IMR-90 (cell line): ENCODE results near the gene STOX2. TPM values are rescaled to one million over a fixed set of nuclear protein-coding genes. Genes with fewer than 3 reads are reported as not detected.

ENCODE experiments used
- ATAC-seq: fragments of 200-7000 bp; cut with Tn5 transposase; 2 replicates; pipeline ENCODE4 v1.9.1; 2020; ENCODE audit warnings: low read depth, mild to moderate bottlenecking, moderate library complexity
- BruUV-seq: library from RNA; stranded (reverse); fragments of 400-500 nt; replicated peaks from 2 replicates; lab custom pipeline; 2021; lab: Mats Ljungman, UMichigan
- CTCF ChIA-PET: fragments of 300-600 bp; formaldehyde crosslinking; extraction: SDS; loops from one replicate; lab custom pipeline; 2021; ENCODE audit warnings: antibody characterized with exemption; lab: Yijun Ruan, JAX
- POLR2A ChIA-PET: fragments of 300-600 bp; sonication (Branson Sonifier 250); formaldehyde crosslinking; loops from one replicate; lab custom pipeline; 2022; ENCODE audit warnings: antibody characterized with exemption; ENCODE audit not compliant: unreplicated experiment; lab: Charles Lee
- DNase-seq: peaks from one replicate; pipeline ENCODE4 v3.0.0; 2013
- H2AFZ ChIP-seq: replicated peaks from 2 replicates; pipeline ENCODE3; 2013; ENCODE audit warnings: low read length, mild to moderate bottlenecking; ENCODE audit not compliant: poor library complexity
- H2AK5ac ChIP-seq: 2 replicates; pipeline ENCODE4 v1.6.1; 2013; ENCODE audit warnings: low read depth, low read length, inconsistent platforms
- H2AK9ac ChIP-seq: replicated peaks from 2 replicates; pipeline ENCODE3; 2013; ENCODE audit warnings: mild to moderate bottlenecking, low read depth, low read length, moderate library complexity; ENCODE audit not compliant: poor library complexity
- H2BK120ac ChIP-seq: 2 replicates; pipeline ENCODE4 v1.6.1; 2013; ENCODE audit warnings: low read depth, low read length, inconsistent platforms
- H2BK15ac ChIP-seq: 3 replicates; pipeline ENCODE4 v1.6.1; 2013; ENCODE audit warnings: low read depth, low read length, inconsistent platforms
- H2BK20ac ChIP-seq: 2 replicates; pipeline ENCODE4 v1.6.1; 2013; ENCODE audit warnings: low read depth, mild to moderate bottlenecking, inconsistent platforms, low read length, moderate library complexity
- H2BK5ac ChIP-seq: 2 replicates; pipeline ENCODE4 v1.6.1; 2013; ENCODE audit warnings: mild to moderate bottlenecking, low read depth, low read length, inconsistent platforms; ENCODE audit not compliant: poor library complexity, severe bottlenecking
- H3K14ac ChIP-seq: replicated peaks from 2 replicates; pipeline ENCODE4 v1.6.1; 2013; ENCODE audit warnings: low read depth, low read length, inconsistent platforms
- H3K18ac ChIP-seq: 2 replicates; pipeline ENCODE4 v1.6.1; 2013; ENCODE audit warnings: low read depth, low read length, control low read depth
- H3K23ac ChIP-seq: 2 replicates; pipeline ENCODE4 v1.6.1; 2013; ENCODE audit warnings: low read depth, low read length, inconsistent platforms
- H3K27ac ChIP-seq: 2 replicates; pipeline ENCODE4 v1.5.1; 2013; ENCODE audit warnings: mild to moderate bottlenecking, control low read depth, low read length; ENCODE audit not compliant: insufficient read depth
- H3K27me3 ChIP-seq: 2 replicates; pipeline ENCODE4 v1.6.1; 2013; ENCODE audit warnings: low read length; ENCODE audit not compliant: control insufficient read depth, insufficient read depth
- H3K36me3 ChIP-seq: 2 replicates; pipeline ENCODE4 v1.6.1; 2013; ENCODE audit warnings: low read length, mixed read lengths; ENCODE audit not compliant: control insufficient read depth, insufficient read depth
- H3K4ac ChIP-seq: 2 replicates; pipeline ENCODE4 v1.6.1; 2013; ENCODE audit warnings: low read depth, low read length, inconsistent platforms
- H3K4me1 ChIP-seq: 2 replicates; pipeline ENCODE4 v1.6.1; 2013; ENCODE audit warnings: low read length, mixed read lengths; ENCODE audit not compliant: control insufficient read depth, insufficient read depth
- H3K4me2 ChIP-seq: 2 replicates; pipeline ENCODE4 v1.6.1; 2013; ENCODE audit warnings: low read depth, mild to moderate bottlenecking, control low read depth, low read length, moderate library complexity
- H3K4me3 ChIP-seq: 2 replicates; pipeline ENCODE4 v1.5.1; 2013; ENCODE audit warnings: low read depth, mild to moderate bottlenecking, control low read depth, low read length, moderate library complexity; ENCODE audit not compliant: insufficient read depth
- H3K56ac ChIP-seq: 2 replicates; pipeline ENCODE4 v1.6.1; 2013; ENCODE audit warnings: low read length, inconsistent platforms; ENCODE audit not compliant: insufficient read depth; ENCODE audit errors: extremely low read depth
- H3K79me1 ChIP-seq, 2 experiments: 2 replicates each; pipeline ENCODE4 v1.6.1; 2013; ENCODE audit warnings: low read length in 2 of 2, inconsistent platforms in 1 of 2, low read depth in 1 of 2
- H3K9ac ChIP-seq: 2 replicates; pipeline ENCODE4 v1.6.1; 2013; ENCODE audit warnings: low read depth, low read length, control low read depth
- H3K9me1 ChIP-seq: 2 replicates; pipeline ENCODE4 v1.6.1; 2013; ENCODE audit warnings: low read length, inconsistent platforms; ENCODE audit not compliant: insufficient read depth
- H3K9me3 ChIP-seq: 2 replicates; pipeline ENCODE4 v1.6.1; 2013; ENCODE audit warnings: low read length; ENCODE audit not compliant: control insufficient read depth, insufficient read depth
- H4K20me1 ChIP-seq: 2 replicates; pipeline ENCODE4 v1.6.1; 2013; ENCODE audit warnings: low read length, inconsistent platforms; ENCODE audit not compliant: insufficient read depth
- H4K5ac ChIP-seq: 2 replicates; pipeline ENCODE4 v1.6.1; 2013; ENCODE audit warnings: mild to moderate bottlenecking, low read depth, low read length, control low read depth
- H4K8ac ChIP-seq, 2 experiments: 2 replicates each; pipeline ENCODE4 v1.6.1; 2013; ENCODE audit warnings: low read depth in 2 of 2, low read length in 2 of 2, control low read depth in 1 of 2, inconsistent platforms in 1 of 2
- H4K91ac ChIP-seq: 2 replicates; pipeline ENCODE4 v1.6.1; 2013; ENCODE audit warnings: low read depth, low read length, inconsistent platforms; ENCODE audit not compliant: insufficient read depth
- BHLHE40 ChIP-seq: fragments of 150-350 bp; IDR thresholded peaks from 2 replicates; pipeline ENCODE4 v1.6.1; 2016; ENCODE audit warnings: mild to moderate bottlenecking, low read depth, low read length
- CEBPB ChIP-seq: IDR thresholded peaks from 2 replicates; pipeline ENCODE4 v1.6.1; 2012; ENCODE audit warnings: low read depth, low read length, improper control_type of control experiment
- CHD1 ChIP-seq: IDR thresholded peaks from 2 replicates; pipeline ENCODE4 v1.6.1; 2012; ENCODE audit warnings: low read depth, low read length, improper control_type of control experiment
- CTCF ChIP-seq: conservative IDR thresholded peaks from 2 replicates; pipeline ENCODE4 v1.5.1; 2012; ENCODE audit warnings: mild to moderate bottlenecking, low read depth, low read length, improper control_type of control experiment
- ELK1 ChIP-seq: fragments of 150-350 bp; IDR thresholded peaks from 2 replicates; pipeline ENCODE4 v1.6.1; 2016; ENCODE audit warnings: low read depth, mild to moderate bottlenecking, low read length, moderate library complexity, borderline replicate concordance
- FOS ChIP-seq: fragments of 150-350 bp; IDR thresholded peaks from 2 replicates; pipeline ENCODE4 v1.6.1; 2016; ENCODE audit warnings: low read depth, low read length
- MAFK ChIP-seq: IDR thresholded peaks from 2 replicates; pipeline ENCODE4 v1.6.1; 2012; ENCODE audit warnings: low read depth, low read length, improper control_type of control experiment
- MAZ ChIP-seq: IDR thresholded peaks from 2 replicates; pipeline ENCODE4 v1.6.1; 2012; ENCODE audit warnings: low read depth, mild to moderate bottlenecking, low read length, improper control_type of control experiment, moderate library complexity, borderline replicate concordance
- MXI1 ChIP-seq: IDR thresholded peaks from 2 replicates; pipeline ENCODE4 v1.6.1; 2012; ENCODE audit warnings: low read depth, mild to moderate bottlenecking, low read length, moderate library complexity, borderline replicate concordance
- NFE2L2 ChIP-seq: fragments of 150-350 bp; IDR thresholded peaks from 2 replicates; pipeline ENCODE4 v1.6.1; 2016; ENCODE audit warnings: low read depth, mild to moderate bottlenecking, low read length
- POLR2A ChIP-seq: IDR thresholded peaks from 2 replicates; pipeline ENCODE4 v1.6.1; 2012; ENCODE audit warnings: mild to moderate bottlenecking, low read depth, low read length
- SMC3 ChIP-seq: fragments of 150-350 bp; IDR thresholded peaks from 2 replicates; pipeline ENCODE4 v1.6.1; 2016; ENCODE audit warnings: low read depth, mild to moderate bottlenecking, antibody characterized with exemption, low read length, moderate library complexity
- USF2 ChIP-seq: fragments of 150-350 bp; IDR thresholded peaks from 2 replicates; pipeline ENCODE4 v1.6.1; 2017; ENCODE audit warnings: mild to moderate bottlenecking, antibody characterized with exemption, low read length, low read depth
- WGBS, 2 experiments: methylation state at CpG; one replicate each; pipeline versions ENCODE4 v1.1.5 to v1.1.7; 2013; ENCODE audit warnings: missing lambda C conversion rate in 2 of 2; ENCODE audit not compliant: insufficient read length in 1 of 2; ENCODE audit errors: extremely low coverage in 2 of 2; 5-methylcytosine and 5-hydroxymethylcytosine counted together
- dilution Hi-C: fragments of 300-500 bp; cut with HindIII; formaldehyde crosslinking; loops from one replicate; pipeline ENCODE4 v1.14.3; 2018; ENCODE audit warnings: low sequenced_read_pairs; ENCODE audit not compliant: unreplicated experiment
- in situ Hi-C: fragments of 300-500 bp; cut with MboI; formaldehyde crosslinking; loops from 3 replicates; pipeline ENCODE4 v1.14.3; 2019; ENCODE audit warnings: low sequenced_read_pairs, inconsistent platforms, mixed read lengths
- intact Hi-C: fragments of 100-400 bp; cut with micrococcal nuclease; formaldehyde crosslinking; loops from 2 replicates; pipeline ENCODE4 v1.10.0; 2022
- polyA plus RNA-seq, 3 experiments: library from polyadenylated mRNA; depleted of rRNA; stranded (reverse); fragments of >200 nt; gene quantifications; 2 replicates each; pipeline ENCODE4 v1.2.3, GENCODE V29; 2012; ENCODE audit warnings: low replicate concordance in 1 of 3
- total RNA-seq: library from RNA; depleted of rRNA; stranded (reverse); fragments of >200 nt; gene quantifications from 2 replicates; pipeline ENCODE4 v1.2.3, GENCODE V29; 2012

Gene STOX2
- total and polyA plus RNA-seq, 2 of the 4 experiments (the other 2 are of a cell fraction), result 1.1 to 5.4 TPM

GRCh38 chr4:183863155-183863825 lies 41.8 kb upstream of the STOX2 start:
- H3K79me1 ChIP-seq, result no peaks in the 10 kb centered on the region
- no peak overlapping the region for H3K18ac ChIP-seq
- H3K4me2 ChIP-seq, result no peak overlapping the region
- H3K56ac ChIP-seq, result no peak overlapping the region
- intact Hi-C loops (no loop called here), dilution Hi-C loops (no loop called here), in situ Hi-C loops (no loop called here)
- ChIA-PET CTCF (no interaction called here), POLR2A (no interaction called here)
- H3K9me1 ChIP-seq, result peaks cover 2% of the 10 kb centered on the region; the same call in 1 of the 2 replicates
- H3K14ac ChIP-seq, result no peak overlapping the region
- H3K4ac ChIP-seq, result no peak overlapping the region
- H4K8ac ChIP-seq, result no peak overlapping the region
- H2BK120ac ChIP-seq, result no peak overlapping the region
- no peak overlapping the region for H2BK20ac ChIP-seq
- no peaks in the 10 kb centered on the region for H3K4me1 ChIP-seq
- TF ChIP-seq CEBPB (no peak), BHLHE40 (no peak), NFE2L2 (no peak), CTCF (no peak), MXI1 (no peak), SMC3 (no peak), POLR2A (no peak), MAFK (no peak), ELK1 (no peak), FOS (no peak), USF2 (no peak), CHD1 (no peak), MAZ (no peak)
- H4K91ac ChIP-seq, result no peak overlapping the region
- WGBS, 2 experiments, result no CpG with 5 or more reads among the region's 8 CpGs
- H3K9me3 ChIP-seq, result no peaks in the 10 kb centered on the region
- BruUV-seq, result no TSS peak
- no peak overlapping the region for H3K9ac ChIP-seq
- no peak overlapping the region for H2BK15ac ChIP-seq
- no peak overlapping the region for H4K5ac ChIP-seq
- no peak overlapping the region for H2AFZ ChIP-seq
- ATAC-seq (no peak), DNase-seq (no peak)
- H3K36me3 ChIP-seq, result no peaks in the 10 kb centered on the region
- H2BK5ac ChIP-seq, result no peak overlapping the region
- no peak overlapping the region for H2AK9ac ChIP-seq
- H3K27ac ChIP-seq, result no peak overlapping the region
- H3K23ac ChIP-seq, result no peak overlapping the region
- no peak overlapping the region for H3K4me3 ChIP-seq
- H2AK5ac ChIP-seq, result no peak overlapping the region
- peaks cover 21% of the 10 kb centered on the region for H3K27me3 ChIP-seq
- no peaks in the 10 kb centered on the region for H4K20me1 ChIP-seq
